Hepatocyte (in vitro differentiated cells): ENCODE measurements around the gene GPRASP2. TPM values are rescaled to one million over a fixed set of nuclear protein-coding genes. Genes with fewer than 3 reads are reported as not detected.

Source experiments
- DNase-seq: peaks from one replicate; pipeline ENCODE4 v3.0.0-alpha.2; 2016; ENCODE audit warnings: low spot score
- H2AFZ ChIP-seq: fragments of 200-600 bp; sonication (generic); 2 replicates; pipeline ENCODE4 v1.6.0; 2016; ENCODE audit warnings: antibody characterized with exemption, mild to moderate bottlenecking
- H3K27ac ChIP-seq: fragments of 200-600 bp; sonication (generic); 2 replicates; pipeline ENCODE4 v1.5.1; 2016; ENCODE audit warnings: mild to moderate bottlenecking
- H3K27me3 ChIP-seq: fragments of 200-600 bp; sonication (generic); 2 replicates; pipeline ENCODE4 v1.6.1; 2016
- H3K36me3 ChIP-seq: fragments of 200-600 bp; sonication (generic); replicated peaks from 2 replicates; pipeline ENCODE4 v1.5.1; 2016; ENCODE audit warnings: low read depth; ENCODE audit not compliant: insufficient read depth
- H3K4me1 ChIP-seq: fragments of 200-600 bp; sonication (generic); 2 replicates; pipeline ENCODE4 v1.5.1; 2016; ENCODE audit warnings: mild to moderate bottlenecking, moderate library complexity; ENCODE audit not compliant: insufficient read depth
- H3K4me2 ChIP-seq: fragments of 200-600 bp; sonication (generic); 2 replicates; pipeline ENCODE4 v1.6.0; 2016
- H3K4me3 ChIP-seq: fragments of 200-600 bp; sonication (generic); 2 replicates; pipeline ENCODE4 v1.5.1; 2016; ENCODE audit warnings: mild to moderate bottlenecking
- H3K79me2 ChIP-seq: fragments of 200-600 bp; sonication (generic); 2 replicates; pipeline ENCODE4 v1.6.0; 2017; ENCODE audit warnings: mild to moderate bottlenecking
- H3K9me2 ChIP-seq: fragments of 200-600 bp; sonication (generic); replicated peaks from 2 replicates; pipeline ENCODE4 v1.6.0; 2017; ENCODE audit warnings: mild to moderate bottlenecking; ENCODE audit not compliant: insufficient read depth
- H3K9me3 ChIP-seq: fragments of 200-600 bp; sonication (generic); 2 replicates; pipeline ENCODE4 v1.5.1; 2016; ENCODE audit warnings: low read depth, mild to moderate bottlenecking
- H4K20me1 ChIP-seq: fragments of 200-600 bp; sonication (generic); 2 replicates; pipeline ENCODE4 v1.6.0; 2016; ENCODE audit warnings: mild to moderate bottlenecking; ENCODE audit not compliant: insufficient read depth, poor library complexity, severe bottlenecking
- EZH2 ChIP-seq: fragments of 200-600 bp; sonication (generic); IDR thresholded peaks from 2 replicates; pipeline ENCODE4 v1.6.1; 2016; ENCODE audit warnings: antibody characterized with exemption, mild to moderate bottlenecking, borderline replicate concordance
- EZH2phosphoT487 ChIP-seq: fragments of 200-600 bp; sonication (generic); IDR thresholded peaks from one replicate; pipeline ENCODE4 v1.6.1; 2018; ENCODE audit warnings: antibody characterized with exemption, mild to moderate bottlenecking, low read depth, moderate library complexity; ENCODE audit not compliant: unreplicated experiment, severe bottlenecking
- WGBS: methylation state at CpG from one replicate; pipeline ENCODE4 v1.1.6; 2016; ENCODE audit warnings: low lambda C conversion rate; ENCODE audit errors: missing lambda C conversion rate; 5-methylcytosine and 5-hydroxymethylcytosine counted together
- polyA plus RNA-seq: library from polyadenylated mRNA; unstranded; fragments of >200 nt; fragmentation: Nextera tagmentation; extraction: Ambion mirVana; gene quantifications from 2 replicates; pipeline ENCODE4 v1.2.1, GENCODE V29; 2016
- total RNA-seq: library from RNA; depleted of rRNA; stranded (reverse); fragments of >200 nt; gene quantifications from 2 replicates; pipeline ENCODE4 v1.2.3, GENCODE V29; 2014
- TF ChIP-seq, protein P1 (sequence below): fragments of 200-600 bp; sonication (generic); IDR thresholded peaks from 2 replicates; pipeline ENCODE4 v1.5.1; 2016; ENCODE audit warnings: antibody characterized with exemption, mild to moderate bottlenecking; ENCODE audit not compliant: poor library complexity

The GPRASP2 gene
- total and polyA plus RNA-seq, 2 experiments from 2014 or later: 9.3 to 27.6 TPM

DNA sequence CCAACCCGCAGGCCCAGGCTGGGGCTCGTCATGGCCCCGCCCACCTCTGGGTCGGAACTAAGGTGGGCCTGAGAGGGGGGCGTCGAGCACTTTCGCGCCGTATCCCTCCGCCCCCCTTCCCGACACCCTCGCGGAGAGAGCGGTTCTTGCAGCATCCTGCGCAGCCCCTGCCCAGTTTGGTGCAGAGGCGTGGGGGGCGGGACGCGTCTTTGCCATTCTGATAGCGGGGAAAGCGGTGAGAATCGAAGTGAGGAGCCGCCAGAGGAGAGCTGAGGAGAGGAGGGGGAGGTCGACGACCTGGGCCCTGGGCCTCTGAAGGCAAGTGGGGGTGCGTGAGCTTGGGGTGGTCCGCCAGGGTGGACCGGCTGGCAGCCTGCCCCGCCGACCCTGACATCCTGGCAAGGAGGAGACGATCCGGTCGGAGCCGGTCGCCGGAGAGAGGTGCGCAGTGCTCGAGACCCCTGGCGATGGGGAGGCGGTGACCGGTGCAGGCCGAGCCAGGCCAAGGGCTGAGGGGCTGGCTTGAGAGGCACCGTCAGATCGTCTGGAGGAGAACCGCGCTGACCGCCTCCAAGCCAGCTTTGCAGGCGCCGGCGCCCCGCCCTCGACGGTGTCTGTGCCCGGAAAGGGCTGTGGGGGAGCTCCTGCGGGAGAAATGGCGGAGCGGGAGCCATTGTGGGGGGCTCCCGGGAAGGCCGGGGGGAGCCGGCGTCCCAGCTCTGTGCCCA, 33.8 kb downstream of the GPRASP2 start:
- H3K36me3 ChIP-seq: no peaks in the 10 kb centered on the region
- H3K27ac ChIP-seq: peak overlapping the region; percentile 53
- H3K4me2 ChIP-seq: peak overlapping the region; percentile 87
- H3K9me2 ChIP-seq: no peaks in the 10 kb centered on the region
- peak overlapping the region; percentile 14 for H3K4me3 ChIP-seq
- no peaks in the 10 kb centered on the region for H4K20me1 ChIP-seq
- WGBS: 51% methylated on average over 53 of the region's 61 CpGs
- no peaks in the 10 kb centered on the region for H3K9me3 ChIP-seq
- peak; percentile 50 for DNase-seq
- H3K4me1 ChIP-seq: no peaks in the 10 kb centered on the region
- no peaks in the 10 kb centered on the region for H3K79me2 ChIP-seq
- H3K27me3 ChIP-seq: no peaks in the 10 kb centered on the region
- H2AFZ ChIP-seq: peak overlapping the region; percentile 40
- TF ChIP-seq, protein P1, sequence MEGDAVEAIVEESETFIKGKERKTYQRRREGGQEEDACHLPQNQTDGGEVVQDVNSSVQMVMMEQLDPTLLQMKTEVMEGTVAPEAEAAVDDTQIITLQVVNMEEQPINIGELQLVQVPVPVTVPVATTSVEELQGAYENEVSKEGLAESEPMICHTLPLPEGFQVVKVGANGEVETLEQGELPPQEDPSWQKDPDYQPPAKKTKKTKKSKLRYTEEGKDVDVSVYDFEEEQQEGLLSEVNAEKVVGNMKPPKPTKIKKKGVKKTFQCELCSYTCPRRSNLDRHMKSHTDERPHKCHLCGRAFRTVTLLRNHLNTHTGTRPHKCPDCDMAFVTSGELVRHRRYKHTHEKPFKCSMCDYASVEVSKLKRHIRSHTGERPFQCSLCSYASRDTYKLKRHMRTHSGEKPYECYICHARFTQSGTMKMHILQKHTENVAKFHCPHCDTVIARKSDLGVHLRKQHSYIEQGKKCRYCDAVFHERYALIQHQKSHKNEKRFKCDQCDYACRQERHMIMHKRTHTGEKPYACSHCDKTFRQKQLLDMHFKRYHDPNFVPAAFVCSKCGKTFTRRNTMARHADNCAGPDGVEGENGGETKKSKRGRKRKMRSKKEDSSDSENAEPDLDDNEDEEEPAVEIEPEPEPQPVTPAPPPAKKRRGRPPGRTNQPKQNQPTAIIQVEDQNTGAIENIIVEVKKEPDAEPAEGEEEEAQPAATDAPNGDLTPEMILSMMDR: no peak
- TF ChIP-seq EZH2 (no peak), EZH2phosphoT487 (no peak)

DNA sequence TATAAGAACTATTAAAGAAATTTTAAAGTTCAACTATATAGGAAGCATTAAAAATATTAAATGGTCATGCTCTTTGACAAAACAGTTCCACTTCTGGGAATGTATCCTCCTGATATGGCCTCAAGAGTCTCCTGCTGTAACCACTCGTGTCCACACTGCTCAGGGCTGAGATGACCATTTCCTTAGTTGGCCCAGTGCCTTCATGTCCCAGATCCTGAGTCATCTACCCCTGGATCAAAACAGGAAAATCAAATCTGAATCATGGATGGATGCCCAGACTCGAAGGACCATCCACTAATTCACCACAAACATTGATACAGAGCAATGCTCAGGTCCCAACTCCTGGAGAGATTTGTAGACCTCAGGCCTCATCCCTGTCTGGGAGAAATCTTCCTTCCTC, 53.0 kb downstream of the GPRASP2 start:
- 66% methylated on average over 2 of the region's 2 CpGs for WGBS
- no peaks in the 10 kb centered on the region for H4K20me1 ChIP-seq
- H3K9me3 ChIP-seq: no peaks in the 10 kb centered on the region
- H3K4me3 ChIP-seq: no peak overlapping the region
- DNase-seq: no peak
- no peak overlapping the region for H3K4me2 ChIP-seq
- H3K9me2 ChIP-seq: no peaks in the 10 kb centered on the region
- no peaks in the 10 kb centered on the region for H3K27me3 ChIP-seq
- TF ChIP-seq EZH2phosphoT487 (no peak), EZH2 (no peak)
- TF ChIP-seq, protein P1: no peak
- H3K4me1 ChIP-seq: no peaks in the 10 kb centered on the region
- H3K27ac ChIP-seq: no peak overlapping the region
- H3K79me2 ChIP-seq: peaks cover 8% of the 10 kb centered on the region
- no peak overlapping the region for H2AFZ ChIP-seq
- no peaks in the 10 kb centered on the region for H3K36me3 ChIP-seq

DNA sequence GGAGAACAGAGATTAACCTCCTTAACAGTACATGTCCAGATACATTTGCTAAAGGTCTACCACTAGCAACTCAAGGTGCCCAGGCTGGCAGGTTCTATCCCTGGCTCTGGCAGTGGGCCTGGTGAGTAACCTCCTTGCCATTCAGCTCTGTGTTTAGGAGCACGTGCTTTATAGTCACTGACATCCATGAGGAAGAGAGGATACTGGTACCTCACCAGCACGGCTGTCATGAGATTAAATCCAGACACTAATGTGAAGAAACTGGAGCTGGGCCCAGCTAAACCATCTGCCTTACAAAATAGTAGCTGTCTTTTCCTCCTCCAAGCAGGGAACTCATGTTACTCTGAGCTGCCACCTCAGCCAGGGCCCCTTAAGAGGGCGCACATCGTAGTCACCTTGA, 53.6 kb downstream of the GPRASP2 start:
- peak; percentile 10 for DNase-seq
- Histone ChIP-seq H3K36me3 (no peaks in the 10 kb centered on the region), H3K4me2 (no peak overlapping the region), H4K20me1 (no peaks in the 10 kb centered on the region), H3K4me1 (no peaks in the 10 kb centered on the region), H3K79me2 (peaks cover 12% of the 10 kb centered on the region), H3K9me3 (no peaks in the 10 kb centered on the region), H2AFZ (no peak overlapping the region), H3K9me2 (no peaks in the 10 kb centered on the region), H3K27me3 (no peaks in the 10 kb centered on the region), H3K4me3 (no peak overlapping the region), H3K27ac (no peak overlapping the region)
- TF ChIP-seq EZH2phosphoT487 (no peak), EZH2 (no peak)
- TF ChIP-seq, protein P1: no peak
- WGBS: 70% methylated on average over 4 of the region's 4 CpGs

DNA sequence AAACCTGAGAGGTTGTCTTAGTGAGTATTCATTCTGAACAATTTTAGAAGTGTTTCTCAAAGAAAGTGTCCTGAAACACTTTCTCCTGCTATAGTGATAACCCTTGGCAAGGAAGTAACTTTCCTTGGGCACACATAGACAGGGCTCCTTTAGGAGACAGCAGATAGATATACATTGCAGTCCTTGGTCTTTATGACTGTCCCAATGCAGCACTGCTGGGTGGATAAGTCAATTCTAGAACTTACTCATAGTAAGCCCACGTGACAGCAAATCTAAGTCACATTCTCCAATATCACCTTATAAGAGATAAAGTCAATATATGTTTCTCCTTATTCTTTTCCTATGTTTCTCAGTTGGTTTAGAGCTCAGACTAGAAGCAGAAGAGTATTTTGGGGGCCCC, 55.0 kb downstream of the GPRASP2 start:
- peaks cover 12% of the 10 kb centered on the region for H3K79me2 ChIP-seq
- H3K36me3 ChIP-seq: no peaks in the 10 kb centered on the region
- H3K27ac ChIP-seq: no peak overlapping the region
- H3K4me2 ChIP-seq: no peak overlapping the region
- no peaks in the 10 kb centered on the region for H3K4me1 ChIP-seq
- no peaks in the 10 kb centered on the region for H3K9me3 ChIP-seq
- no peaks in the 10 kb centered on the region for H4K20me1 ChIP-seq
- TF ChIP-seq, protein P1: no peak
- TF ChIP-seq EZH2phosphoT487 (no peak), EZH2 (no peak)
- 63% methylated on average over 1 of the region's 1 CpG for WGBS
- no peaks in the 10 kb centered on the region for H3K9me2 ChIP-seq
- no peak overlapping the region for H2AFZ ChIP-seq
- no peaks in the 10 kb centered on the region for H3K27me3 ChIP-seq
- no peak overlapping the region for H3K4me3 ChIP-seq
- no peak for DNase-seq
